GM23338 (cell line): ENCODE results near the gene TXNRD1. TPM values are rescaled to one million over a fixed set of nuclear protein-coding genes. Genes with fewer than 3 reads are reported as not detected.

Experiments used
- ATAC-seq: fragments of 200-7000 bp; cut with Tn5 transposase; 3 replicates; pipeline ENCODE4 v1.9.1; 2020
- DNase-seq: peaks from one replicate; pipeline ENCODE4 v3.0.0-alpha.2; 2015; ENCODE audit warnings: low spot score
- H2AFZ ChIP-seq: fragments of 200-600 bp; sonication (generic); 2 replicates; pipeline ENCODE4 v1.8.0; 2016; ENCODE audit warnings: antibody characterized with exemption, mild to moderate bottlenecking, moderate library complexity
- H3F3A ChIP-seq: fragments of 200-600 bp; sonication (generic); replicated peaks from 2 replicates; pipeline ENCODE4 v1.8.0; 2017; ENCODE audit warnings: antibody characterized with exemption, mixed run types, low read depth
- H3K27ac ChIP-seq: fragments of 200-600 bp; sonication (generic); 2 replicates; pipeline ENCODE4 v1.6.1; 2016; ENCODE audit warnings: low read depth
- H3K27me3 ChIP-seq: fragments of 200-600 bp; sonication (generic); 2 replicates; pipeline ENCODE4 v1.8.0; 2016; ENCODE audit warnings: mild to moderate bottlenecking, mixed run types, moderate library complexity; ENCODE audit not compliant: insufficient read depth
- H3K36me3 ChIP-seq: fragments of 200-600 bp; sonication (generic); 2 replicates; pipeline ENCODE4 v1.8.0; 2016; ENCODE audit warnings: mild to moderate bottlenecking; ENCODE audit not compliant: insufficient read depth
- H3K4me1 ChIP-seq: fragments of 200-600 bp; sonication (generic); 2 replicates; pipeline ENCODE4 v1.8.0; 2016; ENCODE audit warnings: mild to moderate bottlenecking, moderate library complexity; ENCODE audit not compliant: insufficient read depth
- H3K4me2 ChIP-seq: fragments of 200-600 bp; sonication (generic); 2 replicates; pipeline ENCODE4 v1.7.1; 2017; ENCODE audit warnings: mixed run types
- H3K4me3 ChIP-seq: fragments of 200-600 bp; sonication (generic); 2 replicates; pipeline ENCODE4 v1.6.1; 2016; ENCODE audit warnings: mixed run types
- H3K79me2 ChIP-seq: fragments of 200-600 bp; sonication (generic); replicated peaks from 2 replicates; pipeline ENCODE4 v1.8.0; 2017; ENCODE audit warnings: mild to moderate bottlenecking; ENCODE audit not compliant: insufficient read depth
- H3K9me2 ChIP-seq: fragments of 200-600 bp; sonication (generic); 2 replicates; pipeline ENCODE4 v1.8.0; 2017; ENCODE audit not compliant: insufficient read depth
- H4K20me1 ChIP-seq: fragments of 200-600 bp; sonication (generic); replicated peaks from 2 replicates; pipeline ENCODE4 v1.8.0; 2017; ENCODE audit warnings: mild to moderate bottlenecking; ENCODE audit not compliant: insufficient read depth
- H3K27ac Mint-ChIP-seq: 2 replicates; pipeline ENCODE4 v1.8.0; 2020; ENCODE audit warnings: inconsistent platforms, mild to moderate bottlenecking, moderate library complexity, mixed read lengths
- H3K27me3 Mint-ChIP-seq: 3 replicates; pipeline ENCODE4 v1.8.0; 2022; ENCODE audit warnings: low read depth, mild to moderate bottlenecking, moderate library complexity, mixed read lengths, inconsistent platforms; ENCODE audit not compliant: insufficient read depth, poor library complexity
- H3K36me3 Mint-ChIP-seq: 3 replicates; pipeline ENCODE4 v1.8.0; 2021; ENCODE audit warnings: low read depth, mild to moderate bottlenecking, inconsistent platforms, moderate library complexity, mixed read lengths
- H3K4me1 Mint-ChIP-seq: 3 replicates; pipeline ENCODE4 v1.8.0; 2020; ENCODE audit warnings: mild to moderate bottlenecking, inconsistent platforms, mixed read lengths
- H3K4me3 Mint-ChIP-seq: 3 replicates; pipeline ENCODE4 v1.8.0; 2021; ENCODE audit warnings: moderate library complexity, mild to moderate bottlenecking, inconsistent platforms, mixed read lengths
- H3K9me3 Mint-ChIP-seq: 3 replicates; pipeline ENCODE4 v1.8.0; 2020; ENCODE audit warnings: moderate library complexity, mild to moderate bottlenecking, inconsistent platforms, mixed read lengths
- CREB1 ChIP-seq: fragments of 250-450 bp; sonication (Bioruptor Pico); IDR thresholded peaks from 2 replicates; pipeline ENCODE4 v1.5.0; 2020; ENCODE audit warnings: low read depth, mild to moderate bottlenecking, moderate library complexity
- EZH2 ChIP-seq: fragments of 200-600 bp; sonication (generic); IDR thresholded peaks from one replicate; pipeline ENCODE4 v1.8.0; 2017; ENCODE audit warnings: antibody characterized with exemption, mild to moderate bottlenecking, low read depth; ENCODE audit not compliant: unreplicated experiment
- EZH2phosphoT487 ChIP-seq: fragments of 200-600 bp; sonication (generic); IDR thresholded peaks from one replicate; pipeline ENCODE4 v1.8.1; 2018; ENCODE audit warnings: antibody characterized with exemption; ENCODE audit not compliant: unreplicated experiment
- JUNB ChIP-seq: IDR thresholded peaks from one replicate; pipeline ENCODE4 v1.6.1; 2016; ENCODE audit warnings: antibody characterized with exemption; ENCODE audit not compliant: unreplicated experiment
- NANOG ChIP-seq: IDR thresholded peaks from 2 replicates; pipeline ENCODE4 v1.6.1; 2016; ENCODE audit warnings: antibody characterized with exemption, borderline replicate concordance
- POLR2AphosphoS5 ChIP-seq: IDR thresholded peaks from 2 replicates; pipeline ENCODE4 v1.6.1; 2016; ENCODE audit warnings: antibody characterized with exemption, low read depth
- REST ChIP-seq: IDR thresholded peaks from one replicate; pipeline ENCODE4 v1.6.1; 2018; ENCODE audit warnings: antibody characterized with exemption; ENCODE audit not compliant: unreplicated experiment
- STAT1 ChIP-seq: IDR thresholded peaks from one replicate; pipeline ENCODE4 v1.6.1; 2016; ENCODE audit warnings: antibody characterized with exemption; ENCODE audit not compliant: unreplicated experiment
- ZNF114 ChIP-seq: fragments of 250-450 bp; sonication (Bioruptor Pico); IDR thresholded peaks from 2 replicates; pipeline ENCODE4 v1.5.0; 2020; ENCODE audit warnings: mild to moderate bottlenecking, moderate library complexity
- ZNF331 ChIP-seq: fragments of 250-450 bp; sonication (Bioruptor Pico); IDR thresholded peaks from 2 replicates; pipeline ENCODE4 v1.5.0; 2020; ENCODE audit warnings: low read depth, mild to moderate bottlenecking, moderate library complexity
- ZNF462 ChIP-seq: fragments of 250-450 bp; sonication (Bioruptor Pico); IDR thresholded peaks from 2 replicates; pipeline ENCODE4 v1.5.0; 2020; ENCODE audit warnings: mild to moderate bottlenecking, moderate library complexity
- polyA plus RNA-seq: library from polyadenylated mRNA; unstranded; fragments of >200 nt; fragmentation: Nextera tagmentation; extraction: Ambion mirVana; gene quantifications from 2 replicates; pipeline ENCODE4 v1.2.1, GENCODE V29; 2016
- total RNA-seq: library from RNA; depleted of rRNA; stranded (reverse); fragments of >200 nt; shearing (Covaris generic); gene quantifications from 2 replicates; pipeline ENCODE4 v1.2.3, GENCODE V29; 2014
- TF ChIP-seq, protein P1 (sequence below): IDR thresholded peaks from 2 replicates; pipeline ENCODE4 v1.6.1; 2016; ENCODE audit warnings: antibody characterized with exemption
- TF ChIP-seq, protein P2 (sequence below), 2 experiments: fragments of 200-600 bp in 1 of 2; sonication (generic) in 1 of 2; conservative IDR thresholded peaks; 2 replicates each; pipeline versions ENCODE4 v1.5.1 to v1.6.1; 2016 to 2017; ENCODE audit warnings: antibody characterized with exemption in 2 of 2, low read depth in 2 of 2, mild to moderate bottlenecking in 2 of 2, moderate library complexity in 1 of 2

The TXNRD1 gene
- total and polyA plus RNA-seq, 2 experiments from 2014 or later: 115 to 127 TPM

DNA sequence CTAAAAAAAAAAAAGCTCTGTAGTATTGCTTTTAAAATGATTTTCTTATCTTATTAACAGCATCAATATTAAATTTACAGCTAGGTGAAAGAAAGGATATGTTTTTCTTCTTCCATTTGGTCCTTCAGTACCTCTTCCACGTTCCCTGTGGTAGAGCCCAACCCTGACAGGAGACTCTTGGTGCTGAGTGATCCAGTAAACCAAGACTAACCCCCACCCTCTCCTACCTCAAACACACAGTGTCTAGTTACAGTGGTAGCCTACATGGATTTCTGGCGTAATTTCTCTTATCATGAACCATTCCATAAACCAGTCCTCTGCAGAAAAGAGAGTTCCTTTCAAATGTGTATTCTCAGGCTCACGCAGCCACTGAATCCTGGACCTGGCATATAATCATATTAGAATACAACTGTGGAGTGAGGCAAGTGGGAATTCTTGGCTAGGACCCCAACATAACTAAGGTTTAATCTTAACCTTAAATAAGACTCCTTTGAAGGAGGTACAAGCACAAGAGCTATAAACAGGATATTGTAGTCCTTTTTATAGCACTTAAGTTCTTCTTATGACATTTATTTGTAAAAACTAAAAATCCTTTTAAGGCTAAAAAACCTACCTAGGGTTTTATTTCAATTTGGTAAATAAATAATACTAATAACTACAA, 27.1 kb downstream of the TXNRD1 start:
- H3K27ac ChIP-seq: no peak overlapping the region
- Mint-ChIP-seq H3K4me1 (peaks cover 3% of the 10 kb centered on the region; the same call in 2 of the 3 replicates), H3K36me3 (no peaks in the 10 kb centered on the region), H3K9me3 (no peaks in the 10 kb centered on the region), H3K27me3 (peaks cover 5% of the 10 kb centered on the region), H3K27ac (no peak overlapping the region), H3K4me3 (no peak overlapping the region)
- ATAC-seq (no peak), DNase-seq (no peak)
- no peaks in the 10 kb centered on the region for H4K20me1 ChIP-seq
- H3K4me3 ChIP-seq: no peak overlapping the region
- H3K4me2 ChIP-seq: no peak overlapping the region
- no peak overlapping the region for H2AFZ ChIP-seq
- H3K36me3 ChIP-seq: no peaks in the 10 kb centered on the region
- no peaks in the 10 kb centered on the region for H3F3A ChIP-seq
- H3K9me2 ChIP-seq: no peaks in the 10 kb centered on the region
- TF ChIP-seq NANOG: no peak
- no peak for TF ChIP-seq ZNF331
- TF ChIP-seq, protein P1, sequence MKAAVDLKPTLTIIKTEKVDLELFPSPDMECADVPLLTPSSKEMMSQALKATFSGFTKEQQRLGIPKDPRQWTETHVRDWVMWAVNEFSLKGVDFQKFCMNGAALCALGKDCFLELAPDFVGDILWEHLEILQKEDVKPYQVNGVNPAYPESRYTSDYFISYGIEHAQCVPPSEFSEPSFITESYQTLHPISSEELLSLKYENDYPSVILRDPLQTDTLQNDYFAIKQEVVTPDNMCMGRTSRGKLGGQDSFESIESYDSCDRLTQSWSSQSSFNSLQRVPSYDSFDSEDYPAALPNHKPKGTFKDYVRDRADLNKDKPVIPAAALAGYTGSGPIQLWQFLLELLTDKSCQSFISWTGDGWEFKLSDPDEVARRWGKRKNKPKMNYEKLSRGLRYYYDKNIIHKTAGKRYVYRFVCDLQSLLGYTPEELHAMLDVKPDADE: no peak
- no peak for TF ChIP-seq EZH2phosphoT487
- no peak for TF ChIP-seq JUNB
- TF ChIP-seq POLR2AphosphoS5: no peak
- no peak for TF ChIP-seq ZNF114 (CRISPR knock-in tag)
- TF ChIP-seq CREB1 (CRISPR knock-in tag): no peak
- TF ChIP-seq ZNF462 (CRISPR knock-in tag): no peak
- no peak for TF ChIP-seq EZH2
- no peak for TF ChIP-seq STAT1
- TF ChIP-seq, protein P2, sequence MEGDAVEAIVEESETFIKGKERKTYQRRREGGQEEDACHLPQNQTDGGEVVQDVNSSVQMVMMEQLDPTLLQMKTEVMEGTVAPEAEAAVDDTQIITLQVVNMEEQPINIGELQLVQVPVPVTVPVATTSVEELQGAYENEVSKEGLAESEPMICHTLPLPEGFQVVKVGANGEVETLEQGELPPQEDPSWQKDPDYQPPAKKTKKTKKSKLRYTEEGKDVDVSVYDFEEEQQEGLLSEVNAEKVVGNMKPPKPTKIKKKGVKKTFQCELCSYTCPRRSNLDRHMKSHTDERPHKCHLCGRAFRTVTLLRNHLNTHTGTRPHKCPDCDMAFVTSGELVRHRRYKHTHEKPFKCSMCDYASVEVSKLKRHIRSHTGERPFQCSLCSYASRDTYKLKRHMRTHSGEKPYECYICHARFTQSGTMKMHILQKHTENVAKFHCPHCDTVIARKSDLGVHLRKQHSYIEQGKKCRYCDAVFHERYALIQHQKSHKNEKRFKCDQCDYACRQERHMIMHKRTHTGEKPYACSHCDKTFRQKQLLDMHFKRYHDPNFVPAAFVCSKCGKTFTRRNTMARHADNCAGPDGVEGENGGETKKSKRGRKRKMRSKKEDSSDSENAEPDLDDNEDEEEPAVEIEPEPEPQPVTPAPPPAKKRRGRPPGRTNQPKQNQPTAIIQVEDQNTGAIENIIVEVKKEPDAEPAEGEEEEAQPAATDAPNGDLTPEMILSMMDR (conservative IDR thresholded peaks at IDR 0.05; ENCODE audit: low read depth in 2 of 2): no peak
- TF ChIP-seq REST: no peak
- no peaks in the 10 kb centered on the region for H3K4me1 ChIP-seq
- H3K79me2 ChIP-seq: no peaks in the 10 kb centered on the region
- H3K27me3 ChIP-seq: no peaks in the 10 kb centered on the region
